Kasumi-1 (cell line): ENCODE results near the gene AGO4.
"Not testable (repeated sequence)": the region's sequence is repeated elsewhere in the genome, so short reads cannot be mapped to it uniquely, and the experiment has no call there.

Experiments
- DNase-seq, 2 experiments: peaks; one replicate each; lab custom pipeline; 2025; lab: John Stamatoyannopoulos, UW

Gene AGO4

DNA sequence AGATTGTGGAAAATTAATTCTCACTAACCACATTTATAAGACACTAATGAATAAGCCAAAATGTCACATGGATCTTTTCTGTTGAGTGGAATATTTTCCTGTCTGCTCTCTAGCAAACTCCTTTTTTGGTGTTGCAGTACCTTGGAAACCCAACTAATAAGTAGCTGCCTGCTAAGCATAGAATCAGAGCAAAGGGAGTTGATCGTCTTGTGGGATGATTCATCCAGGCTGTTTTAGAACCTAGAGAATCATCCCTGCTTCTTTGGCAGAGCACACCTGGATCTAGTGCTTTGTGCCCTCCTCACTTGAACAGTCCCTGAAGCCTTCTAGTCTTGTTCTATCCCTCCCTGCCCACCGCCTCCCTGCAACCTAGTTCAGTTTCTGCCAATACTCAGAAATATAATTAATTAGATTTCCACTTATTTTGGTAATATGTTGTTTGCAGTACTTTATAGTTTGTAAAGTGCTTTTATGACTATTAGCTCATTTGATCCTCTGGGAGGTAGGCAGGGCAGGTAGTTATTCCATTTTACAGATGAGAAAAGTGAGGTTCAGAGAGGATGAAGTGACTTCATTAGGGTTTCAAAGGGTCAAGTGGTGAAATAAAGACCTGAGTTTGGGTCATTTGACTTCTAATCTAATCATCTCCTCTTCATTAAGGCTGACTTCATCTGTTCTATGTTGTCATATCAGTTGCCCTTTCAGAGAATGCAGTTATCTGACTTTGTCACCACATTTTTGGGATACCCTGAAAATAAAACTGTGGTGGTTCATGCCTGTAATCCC, 2.5 kb downstream of the AGO4 start:
- DNase-seq = no peak

DNA sequence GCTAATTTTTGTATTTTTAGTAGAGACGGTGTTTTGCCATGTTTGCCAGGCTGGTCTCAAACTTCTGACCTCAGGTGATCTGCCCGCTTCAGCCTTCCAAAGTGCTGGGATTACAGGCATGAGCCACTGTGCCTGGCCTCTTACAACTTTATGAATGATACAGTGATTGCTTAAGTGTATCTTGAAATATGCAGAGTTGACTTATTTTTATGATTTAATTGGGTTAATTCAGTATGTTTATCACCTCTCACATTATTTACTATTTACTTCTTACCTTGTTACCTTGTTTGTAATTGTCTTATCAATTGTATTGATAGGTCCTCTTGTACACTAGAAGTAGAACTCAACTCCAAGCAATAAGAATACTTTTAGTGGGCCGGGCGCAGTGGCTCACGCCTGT, 4.9 kb downstream of the AGO4 start:
- DNase-seq = not testable (repeated sequence)

DNA sequence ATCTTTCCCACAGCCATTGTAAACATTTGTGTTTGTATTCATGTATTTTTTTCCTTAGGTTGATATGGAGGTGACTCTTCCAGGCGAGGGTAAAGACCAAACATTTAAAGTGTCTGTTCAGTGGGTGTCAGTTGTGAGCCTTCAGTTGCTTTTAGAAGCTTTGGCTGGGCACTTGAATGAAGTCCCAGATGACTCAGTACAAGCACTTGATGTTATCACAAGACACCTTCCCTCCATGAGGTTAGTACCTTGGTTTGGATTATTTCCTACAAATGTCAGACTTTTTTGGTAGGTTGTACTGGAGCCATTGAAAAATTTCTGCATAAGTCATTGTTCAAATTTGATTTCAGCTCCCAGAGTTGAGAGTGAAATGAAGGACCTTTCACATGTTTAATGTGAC, 17.4 kb downstream of the AGO4 start:
- DNase-seq = no peak

- DNase-seq = no peak
Observed at GRCh38 chr1:35832276-35832905, 24.6 kb downstream of the AGO4 start.

GRCh38 chr1:35833395-35833794, 25.6 kb downstream of the AGO4 start:
- DNase-seq = no peak

- DNase-seq = no peak
Observed at GRCh38 chr1:35834218-35834617, 26.4 kb downstream of the AGO4 start.

- DNase-seq = no peak
Observed at GRCh38 chr1:35835398-35835797, 27.6 kb downstream of the AGO4 start.

DNA sequence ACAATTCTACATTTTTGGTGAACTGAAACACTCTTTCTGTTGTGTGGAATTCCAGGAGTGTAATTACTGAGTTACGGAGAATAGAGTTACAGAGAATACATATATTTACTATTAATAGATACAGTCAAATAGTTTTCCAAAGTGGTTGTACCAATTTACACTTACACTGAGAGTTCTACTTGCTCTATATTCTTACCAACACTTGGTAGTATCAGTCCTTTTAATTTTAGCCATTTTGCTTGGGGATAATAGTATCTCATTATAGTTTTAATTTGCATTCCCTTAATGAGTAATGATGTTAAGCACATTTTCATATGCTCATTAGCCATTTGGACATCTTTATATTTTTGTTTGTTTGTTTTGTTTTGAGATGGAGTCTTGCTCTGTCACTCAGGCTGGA, 28.9 kb downstream of the AGO4 start:
- no peak for DNase-seq

GRCh38 chr1:35838693-35839245, 31.0 kb downstream of the AGO4 start:
- DNase-seq = peak; percentile 5 to 10

DNA sequence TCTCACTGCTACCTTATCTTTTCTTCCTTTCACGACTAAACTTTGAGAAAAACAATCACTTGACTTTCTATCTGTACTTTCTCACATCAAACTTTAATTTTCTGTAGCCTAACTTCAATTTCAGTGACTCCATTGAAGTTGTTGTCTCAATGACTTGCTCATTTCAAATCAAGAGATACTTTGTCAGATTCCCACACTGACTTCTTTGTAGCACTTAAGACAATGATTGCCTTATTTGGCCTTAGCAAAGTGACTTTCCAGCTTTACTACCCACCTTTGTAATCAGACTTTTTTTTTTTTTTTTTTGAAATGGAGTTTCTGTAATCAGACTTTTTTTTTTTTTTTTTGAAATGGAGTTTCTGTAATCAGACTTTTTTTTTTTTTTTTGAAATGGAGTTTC, 37.0 kb downstream of the AGO4 start:
- no peak for DNase-seq

GRCh38 chr1:35845766-35846165, 38.0 kb downstream of the AGO4 start:
- no peak for DNase-seq

DNA sequence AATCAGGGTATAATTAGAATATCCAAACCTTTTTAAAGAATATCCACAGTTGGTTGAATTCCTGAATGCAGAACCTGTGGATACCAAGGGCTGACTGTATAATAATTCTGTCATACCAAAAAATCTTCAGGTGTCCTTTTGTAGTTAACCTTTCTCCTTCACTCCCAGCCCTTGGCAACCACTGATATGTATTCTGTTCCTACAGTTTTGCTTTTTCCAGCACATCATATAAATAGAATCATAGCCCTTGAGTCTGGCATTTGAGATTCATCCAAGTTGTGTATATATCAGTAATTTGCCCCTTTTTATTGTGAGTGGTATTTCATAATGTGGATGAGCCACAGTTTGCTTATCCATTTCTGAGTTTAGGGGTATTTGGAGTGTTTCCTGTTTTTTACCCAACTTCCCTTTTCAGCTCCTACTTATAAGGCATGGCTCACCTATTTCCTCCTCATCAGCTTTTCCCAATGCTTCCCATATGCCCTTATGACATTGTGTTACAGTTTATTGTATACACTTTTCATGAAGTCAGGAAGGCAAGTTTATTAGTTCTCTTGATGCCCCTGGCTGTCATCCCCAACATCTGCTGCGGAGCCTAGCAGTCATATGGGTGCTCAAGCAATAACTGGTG, 40.2 kb downstream of the AGO4 start:
- DNase-seq = peak; percentile 63 to 70

- no peak for DNase-seq
Observed at GRCh38 chr1:35850051-35850450, 42.2 kb downstream of the AGO4 start.

DNA sequence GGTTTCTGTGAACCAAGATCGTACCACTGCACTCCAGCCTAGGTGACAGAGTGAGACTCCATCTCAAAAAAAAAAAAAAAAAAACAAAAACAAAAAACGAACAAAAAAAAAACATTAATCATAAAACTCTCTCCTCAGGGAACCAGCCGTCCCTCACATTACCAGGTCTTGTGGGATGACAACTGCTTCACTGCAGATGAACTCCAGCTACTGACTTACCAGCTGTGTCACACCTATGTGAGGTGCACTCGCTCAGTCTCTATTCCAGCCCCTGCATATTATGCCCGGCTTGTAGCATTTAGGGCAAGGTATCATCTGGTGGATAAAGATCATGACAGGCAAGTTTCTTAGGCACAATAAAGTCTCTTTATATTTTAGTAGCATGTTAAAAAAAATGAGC, 42.9 kb downstream of the AGO4 start:
- DNase-seq = no peak

GRCh38 chr1:35851132-35851869, 43.5 kb downstream of the AGO4 start:
- DNase-seq = no peak

DNA sequence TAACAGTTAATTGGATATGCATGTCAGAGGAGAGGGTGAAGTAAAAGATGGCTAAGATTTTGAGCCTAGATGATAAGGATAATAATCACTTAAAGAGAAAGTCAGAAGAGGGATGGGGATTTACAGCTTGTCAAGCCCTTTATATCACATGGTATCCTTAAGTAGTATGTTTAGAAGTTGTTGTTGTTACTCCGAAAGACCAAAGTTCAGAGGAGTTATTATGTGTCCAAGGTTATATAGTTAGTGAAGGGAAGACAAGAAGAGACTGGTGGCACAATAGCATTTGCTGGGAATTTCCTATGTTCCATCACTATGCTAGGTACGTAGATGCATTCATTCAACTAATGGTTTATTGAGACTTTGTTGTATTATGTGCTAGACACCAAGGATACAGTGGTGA, 44.4 kb downstream of the AGO4 start:
- no peak for DNase-seq

DNA sequence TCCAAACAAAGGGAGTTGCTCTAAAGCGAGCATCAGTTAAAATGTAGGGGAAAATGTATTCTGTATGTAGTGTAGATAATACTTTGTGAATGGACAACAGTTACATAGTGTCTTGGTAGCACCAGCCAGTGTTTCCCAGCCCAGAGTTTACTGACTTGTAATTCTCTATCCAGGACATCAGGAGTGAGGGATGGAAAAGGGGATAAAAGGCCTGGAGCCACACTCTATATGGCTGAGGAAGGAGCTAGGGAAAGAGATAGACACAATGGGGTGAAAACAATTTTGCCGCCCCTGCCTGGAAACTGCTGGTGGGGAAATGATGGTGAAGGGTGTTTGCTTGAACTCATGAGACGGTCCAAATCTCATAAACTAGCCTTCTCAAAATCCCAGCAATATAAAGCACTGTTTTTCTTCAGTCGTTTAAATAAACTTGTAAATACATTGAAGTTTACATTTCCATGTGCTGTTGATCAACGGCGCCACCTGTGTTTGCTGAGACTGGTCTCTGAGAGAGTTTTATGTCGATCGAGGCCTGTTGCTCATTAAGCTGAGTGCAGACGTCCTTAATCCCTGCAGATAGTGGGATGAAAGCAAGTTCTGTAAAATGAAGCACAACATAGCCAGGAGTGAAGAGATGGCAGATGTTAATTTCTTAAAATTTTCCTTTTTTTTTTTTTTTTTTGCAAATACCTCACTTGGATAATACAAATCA, 47.3 kb downstream of the AGO4 start:
- no peak for DNase-seq

- DNase-seq = no peak
Observed at GRCh38 chr1:35856964-35857363, 49.1 kb downstream of the AGO4 start.

DNA sequence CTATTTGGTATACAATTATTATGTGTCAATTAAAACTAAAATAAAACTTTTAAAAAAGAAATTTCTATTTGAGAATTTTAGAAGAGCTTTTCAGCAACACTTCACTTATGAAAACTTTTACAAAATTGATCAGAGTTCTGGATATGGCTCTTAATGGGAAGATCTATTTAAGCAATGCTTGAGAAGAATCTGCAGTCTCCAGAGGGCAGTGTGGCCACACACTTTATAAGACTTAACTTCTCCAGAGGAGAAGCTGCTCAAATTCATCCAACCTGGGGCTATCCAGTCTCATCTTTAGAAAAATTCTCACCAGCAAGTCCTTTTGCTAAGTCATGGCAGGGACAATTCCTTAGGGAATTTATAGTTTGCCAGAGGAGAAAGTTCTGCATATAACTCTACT, 50.0 kb downstream of the AGO4 start:
- DNase-seq = peak; percentile 63 to 71

DNA sequence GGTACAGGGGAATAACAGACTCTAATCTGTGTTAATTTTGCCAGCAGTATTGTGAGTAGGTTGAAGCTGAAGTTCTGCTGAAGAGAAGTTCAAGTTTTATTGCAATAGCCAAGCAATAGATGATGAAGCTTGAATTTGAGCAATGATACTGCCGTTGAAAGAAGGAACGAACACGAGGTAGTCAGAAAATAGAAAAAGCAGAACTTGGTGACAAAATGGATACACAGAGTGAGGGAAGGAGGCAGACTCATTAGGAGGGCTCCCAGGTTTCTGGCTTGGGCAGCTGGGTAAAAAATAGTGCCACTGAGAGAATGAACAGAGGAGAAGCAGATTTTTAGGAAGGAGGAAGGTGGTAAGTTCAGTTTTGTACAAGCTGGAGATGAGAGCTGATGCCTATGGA, 52.9 kb downstream of the AGO4 start:
- peak; percentile 56 to 60 for DNase-seq

DNA sequence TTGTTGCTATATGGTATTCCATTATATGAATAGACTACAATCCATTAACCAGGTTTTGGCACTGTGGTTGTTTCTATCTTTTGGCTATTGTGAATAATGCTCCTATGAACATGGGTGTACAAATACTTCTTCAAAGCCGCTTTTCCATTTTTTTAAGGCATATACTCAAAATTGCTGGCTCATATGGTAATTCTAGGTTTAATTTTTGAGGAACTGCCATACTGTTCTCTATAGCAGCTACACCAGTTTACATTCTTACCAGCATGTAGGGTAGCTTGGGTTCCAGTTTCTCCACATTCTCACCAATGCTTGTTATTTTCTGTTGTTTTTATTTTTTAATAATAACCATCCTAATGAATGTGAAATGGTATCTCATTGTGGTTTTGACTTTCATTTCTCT, 55.3 kb downstream of the AGO4 start:
- no peak for DNase-seq
